Measurements from ENCODE around the gene NWD2. TPM values are rescaled to one million over a fixed set of nuclear protein-coding genes. Genes with fewer than 3 reads are reported as not detected.

NWD2 gene
- total and polyA plus RNA-seq, 4 donors, result 0.17 TPM; not detected in 3

DNA sequence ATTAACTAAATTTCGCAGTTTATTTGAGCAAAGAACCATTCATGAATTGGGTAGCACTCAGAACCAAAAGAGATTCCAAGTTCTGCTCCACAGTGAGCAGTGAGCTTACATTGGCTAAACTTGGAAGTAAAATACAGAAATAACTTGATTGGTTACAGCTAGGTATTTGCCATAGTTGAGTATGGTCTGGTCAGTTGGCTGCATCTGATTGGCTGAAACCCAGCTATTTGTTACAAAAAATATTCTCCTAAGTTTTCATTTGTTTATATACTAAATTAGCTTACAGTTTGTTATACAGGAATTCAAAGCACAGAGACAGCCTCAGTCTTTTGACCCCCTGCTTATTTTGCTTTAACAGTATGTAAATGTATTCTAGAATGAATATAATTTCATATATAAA, 226.6 kb downstream of the NWD2 start:
- Histone ChIP-seq H3K4me1 (ENCODE audit: control insufficient read depth in 5 of 5, insufficient read depth in 5 of 5, low read length in 5 of 5) (peaks cover 0 to 2% (median 0%) of the 10 kb centered on the region in 5 donors), H3K27ac (ENCODE audit: low read depth in 1 of 2, low read length in 1 of 2) (no peak overlapping the region)
- no peak for ATAC-seq (ENCODE audit: insufficient read depth, low FRiP score)

DNA sequence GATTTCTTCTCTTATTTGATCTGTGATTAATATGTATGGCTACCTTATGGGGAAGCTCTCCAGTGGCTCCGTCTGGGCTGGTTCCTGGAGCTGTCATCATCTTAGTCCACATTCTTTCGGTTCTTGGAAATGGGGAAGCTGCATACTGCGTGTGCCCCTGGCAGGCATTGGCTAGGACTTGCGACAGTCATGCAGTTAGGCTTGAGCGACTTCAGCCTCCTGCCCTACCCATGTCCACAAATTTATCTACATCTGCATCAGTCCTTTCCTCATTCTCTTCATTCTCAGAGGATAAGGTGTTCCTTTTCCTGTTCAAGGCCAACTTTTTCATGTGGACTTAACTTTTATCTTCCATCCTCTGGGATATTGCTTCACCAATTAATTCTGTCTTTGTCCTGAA, 227.4 kb downstream of the NWD2 start:
- Histone ChIP-seq H3K27me3 (ENCODE audit: control insufficient read depth in 3 of 3, insufficient read depth in 3 of 3, low read length in 2 of 3) (no peaks in the 10 kb centered on the region), H3K9ac (ENCODE audit: insufficient read depth in 1 of 2, low read length in 2 of 2) (no peak overlapping the region), H3K27ac (ENCODE audit: low read depth in 1 of 2, low read length in 1 of 2) (no peak overlapping the region), H3K4me3 (no peak overlapping the region), H3K36me3 (ENCODE audit: control insufficient read depth in 4 of 4, insufficient read depth in 4 of 4, low read length in 4 of 4) (no peaks in the 10 kb centered on the region), H3K4me1 (ENCODE audit: control insufficient read depth in 5 of 5, insufficient read depth in 5 of 5, low read length in 5 of 5) (peaks cover 0 to 2% (median 0%) of the 10 kb centered on the region in 5 donors), H3K9me3 (ENCODE audit: control insufficient read depth in 4 of 4, insufficient read depth in 3 of 4, low read length in 3 of 4) (no peaks in the 10 kb centered on the region)
- no peak for DNase-seq
- peak; percentile 53 for ATAC-seq (ENCODE audit: insufficient read depth, low FRiP score)
- 28 to 47% methylated on average over 5 of the region's 5 CpGs for WGBS, 2 donors
- TF ChIP-seq, protein P1, sequence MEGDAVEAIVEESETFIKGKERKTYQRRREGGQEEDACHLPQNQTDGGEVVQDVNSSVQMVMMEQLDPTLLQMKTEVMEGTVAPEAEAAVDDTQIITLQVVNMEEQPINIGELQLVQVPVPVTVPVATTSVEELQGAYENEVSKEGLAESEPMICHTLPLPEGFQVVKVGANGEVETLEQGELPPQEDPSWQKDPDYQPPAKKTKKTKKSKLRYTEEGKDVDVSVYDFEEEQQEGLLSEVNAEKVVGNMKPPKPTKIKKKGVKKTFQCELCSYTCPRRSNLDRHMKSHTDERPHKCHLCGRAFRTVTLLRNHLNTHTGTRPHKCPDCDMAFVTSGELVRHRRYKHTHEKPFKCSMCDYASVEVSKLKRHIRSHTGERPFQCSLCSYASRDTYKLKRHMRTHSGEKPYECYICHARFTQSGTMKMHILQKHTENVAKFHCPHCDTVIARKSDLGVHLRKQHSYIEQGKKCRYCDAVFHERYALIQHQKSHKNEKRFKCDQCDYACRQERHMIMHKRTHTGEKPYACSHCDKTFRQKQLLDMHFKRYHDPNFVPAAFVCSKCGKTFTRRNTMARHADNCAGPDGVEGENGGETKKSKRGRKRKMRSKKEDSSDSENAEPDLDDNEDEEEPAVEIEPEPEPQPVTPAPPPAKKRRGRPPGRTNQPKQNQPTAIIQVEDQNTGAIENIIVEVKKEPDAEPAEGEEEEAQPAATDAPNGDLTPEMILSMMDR (IDR thresholded peaks at IDR 0.05; ENCODE audit: control extremely low read depth, extremely low read depth), result no peak

More for the DNA sequence above, 226.6 kb downstream of the NWD2 start:
- H3K4me3 ChIP-seq, result no peak overlapping the region
- H3K27me3 ChIP-seq (ENCODE audit: control insufficient read depth in 3 of 3, insufficient read depth in 3 of 3, low read length in 2 of 3), result no peaks in the 10 kb centered on the region
- H3K36me3 ChIP-seq (ENCODE audit: control insufficient read depth in 4 of 4, insufficient read depth in 4 of 4, low read length in 4 of 4), result no peaks in the 10 kb centered on the region
- 88 to 95% methylated on average over 1 of the region's 1 CpG for WGBS, 2 donors
- H3K9me3 ChIP-seq (ENCODE audit: control insufficient read depth in 4 of 4, insufficient read depth in 3 of 4, low read length in 3 of 4), result no peaks in the 10 kb centered on the region
- TF ChIP-seq, protein P1 (IDR thresholded peaks at IDR 0.05; ENCODE audit: control extremely low read depth, extremely low read depth), result no peak
- DNase-seq, result no peak
- no peak overlapping the region for H3K9ac ChIP-seq (ENCODE audit: insufficient read depth in 1 of 2, low read length in 2 of 2)

DNA sequence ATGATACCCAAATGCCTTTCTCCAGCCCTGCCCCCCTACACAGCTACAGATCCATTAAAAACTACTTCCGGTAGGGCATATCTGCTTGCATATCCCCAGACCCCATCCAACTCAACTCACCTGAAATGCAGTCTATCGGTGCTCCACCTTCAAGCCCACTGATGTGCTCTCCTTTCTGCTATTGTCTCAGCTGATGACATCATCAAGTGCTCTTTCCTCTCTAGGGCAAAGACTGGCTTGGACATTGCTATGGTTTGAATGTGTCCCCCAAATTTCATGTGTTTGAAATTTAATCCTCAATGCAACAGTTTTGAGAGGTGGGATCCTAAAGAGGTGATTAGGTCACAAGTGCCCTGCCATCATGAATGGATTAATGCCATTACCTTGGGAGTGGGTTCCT, 229.3 kb downstream of the NWD2 start:
- Histone ChIP-seq H3K27ac (ENCODE audit: low read depth in 1 of 2, low read length in 1 of 2) (no peak overlapping the region), H3K36me3 (ENCODE audit: control insufficient read depth in 4 of 4, insufficient read depth in 4 of 4, low read length in 4 of 4) (no peaks in the 10 kb centered on the region), H3K4me3 (no peak overlapping the region), H3K4me1 (ENCODE audit: control insufficient read depth in 5 of 5, insufficient read depth in 5 of 5, low read length in 5 of 5) (peaks cover 0 to 2% (median 0%) of the 10 kb centered on the region in 5 donors), H3K27me3 (ENCODE audit: control insufficient read depth in 3 of 3, insufficient read depth in 3 of 3, low read length in 2 of 3) (no peaks in the 10 kb centered on the region), H3K9ac (ENCODE audit: insufficient read depth in 1 of 2, low read length in 2 of 2) (no peak overlapping the region), H3K9me3 (ENCODE audit: control insufficient read depth in 4 of 4, insufficient read depth in 3 of 4, low read length in 3 of 4) (no peaks in the 10 kb centered on the region)
- DNase-seq (no peak), ATAC-seq (ENCODE audit: insufficient read depth, low FRiP score) (no peak)
- TF ChIP-seq, protein P1 (IDR thresholded peaks at IDR 0.05; ENCODE audit: control extremely low read depth, extremely low read depth), result no peak
- 96 to 98% methylated on average over 2 of the region's 2 CpGs for WGBS, 2 donors

DNA sequence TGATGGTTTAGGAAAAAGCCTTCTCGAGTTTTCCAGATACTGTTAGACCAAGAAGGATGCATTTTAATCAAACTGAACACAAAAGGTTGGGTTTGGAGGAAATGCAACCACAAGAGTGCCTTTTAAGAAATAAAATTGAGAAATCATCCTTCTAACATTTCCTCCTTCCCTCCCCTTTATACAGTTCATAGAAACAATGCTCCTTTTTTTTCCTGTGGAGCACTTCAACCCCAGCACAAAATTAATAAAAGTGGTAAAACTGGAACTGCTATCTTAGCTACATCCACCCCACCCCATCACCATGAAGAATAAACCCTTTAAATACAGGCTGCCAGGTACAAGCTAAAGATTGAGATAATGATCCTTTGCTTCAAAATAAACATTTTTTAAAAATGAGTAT, 230.5 kb downstream of the NWD2 start:
- Histone ChIP-seq H3K27me3 (ENCODE audit: control insufficient read depth in 3 of 3, insufficient read depth in 3 of 3, low read length in 2 of 3) (no peaks in the 10 kb centered on the region), H3K9ac (ENCODE audit: insufficient read depth in 1 of 2, low read length in 2 of 2) (no peak overlapping the region), H3K9me3 (ENCODE audit: control insufficient read depth in 4 of 4, insufficient read depth in 3 of 4, low read length in 3 of 4) (no peaks in the 10 kb centered on the region), H3K4me1 (ENCODE audit: control insufficient read depth in 5 of 5, insufficient read depth in 5 of 5, low read length in 5 of 5) (peaks cover 0 to 2% (median 0%) of the 10 kb centered on the region in 5 donors), H3K27ac (ENCODE audit: low read depth in 1 of 2, low read length in 1 of 2) (no peak overlapping the region), H3K36me3 (ENCODE audit: control insufficient read depth in 4 of 4, insufficient read depth in 4 of 4, low read length in 4 of 4) (no peaks in the 10 kb centered on the region), H3K4me3 (no peak overlapping the region)
- no peak for DNase-seq
- 13 to 33% methylated on average over 1 of the region's 1 CpG for WGBS, 2 donors
- ATAC-seq (ENCODE audit: insufficient read depth, low FRiP score), result no peak
- TF ChIP-seq, protein P1 (IDR thresholded peaks at IDR 0.05; ENCODE audit: control extremely low read depth, extremely low read depth), result no peak
